Central memory CD4-positive, alpha-beta T cell (primary cell): ENCODE data around the gene CLEC20A.

Source experiments
- DNase-seq: peaks from one replicate; pipeline ENCODE4 v3.0.0; 2022

The CLEC20A gene

DNA sequence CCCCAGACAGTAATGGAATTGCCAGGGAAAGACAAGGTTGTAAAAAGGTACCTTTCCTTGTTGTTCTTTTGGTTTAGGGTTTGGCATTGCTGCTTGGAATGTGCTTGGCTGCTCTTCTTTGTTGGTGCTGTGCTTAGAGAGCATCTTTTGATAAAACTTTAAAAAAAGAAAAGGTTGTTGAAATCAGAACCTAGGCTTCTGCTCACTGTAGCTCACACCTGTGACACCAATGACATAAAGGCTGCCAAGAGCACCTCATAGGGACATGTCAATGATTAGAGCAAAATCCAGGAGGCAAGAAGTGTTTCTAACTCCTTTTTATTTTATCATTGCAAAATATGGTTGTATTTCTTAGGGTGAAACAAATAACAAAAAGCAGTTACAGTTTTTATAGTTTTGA is 28.9 kb downstream of the CLEC20A start:
- DNase-seq, result no peak

DNA sequence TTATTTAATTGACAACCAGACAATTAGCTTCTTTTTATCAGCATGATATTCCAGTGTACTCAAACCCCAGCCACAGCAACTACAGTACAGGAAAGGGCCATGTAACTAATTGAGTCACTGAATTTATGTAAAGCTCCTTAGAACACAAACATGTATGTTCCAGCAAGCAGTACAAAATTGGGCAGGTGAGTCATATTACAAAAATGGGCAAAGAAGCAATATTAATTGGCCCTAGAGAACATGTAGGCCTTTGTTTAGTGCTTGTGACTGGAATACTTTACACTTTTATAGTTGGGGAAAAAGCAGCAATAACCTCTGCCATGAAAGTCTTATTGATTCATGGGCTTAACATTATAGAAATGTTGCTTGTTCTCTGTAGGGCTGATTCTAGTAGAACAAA is 31.8 kb downstream of the CLEC20A start:
- no peak for DNase-seq

DNA sequence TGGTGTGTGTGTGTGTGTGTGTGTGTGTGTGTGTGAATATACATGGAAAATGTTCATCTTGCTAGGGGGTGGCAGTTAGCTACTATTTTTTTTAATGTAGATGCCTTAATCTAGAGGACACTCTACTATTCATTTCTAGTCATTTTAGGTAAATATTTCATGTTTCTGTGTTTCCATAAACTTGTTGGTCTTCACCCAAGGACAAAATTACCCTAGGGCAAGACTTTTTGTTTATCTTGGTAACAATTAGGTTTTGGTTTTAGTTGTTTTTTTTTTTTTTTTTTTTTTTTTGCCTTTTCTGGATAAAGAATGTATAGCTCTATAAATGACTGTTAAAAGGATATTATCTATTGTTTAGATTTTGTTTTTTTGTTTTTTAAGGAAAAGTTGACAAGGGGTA is 32.2 kb downstream of the CLEC20A start:
- no peak for DNase-seq

- no peak for DNase-seq
These were observed 32.6 kb downstream of the CLEC20A start for GRCh38 chr1:178464141-178464540.

DNA sequence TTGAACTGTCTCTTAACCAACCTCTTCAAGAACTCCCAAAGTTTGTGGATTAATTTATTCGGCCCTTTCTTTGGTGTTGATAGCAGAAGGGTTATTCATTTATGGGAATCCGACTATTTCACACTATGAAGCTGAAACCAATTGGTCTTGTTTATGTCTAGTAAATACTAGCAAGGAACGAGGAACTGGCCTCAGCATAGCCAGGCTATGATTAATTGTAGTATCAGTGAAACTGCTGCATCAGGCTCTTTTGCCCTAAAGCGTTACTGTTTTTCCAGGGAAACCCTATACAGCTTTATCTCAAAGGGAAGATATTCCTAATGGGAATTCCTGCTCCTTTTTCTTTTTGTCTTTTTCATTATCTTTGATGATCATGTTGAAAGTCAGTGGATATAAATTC is 35.1 kb downstream of the CLEC20A start:
- no peak for DNase-seq

DNA sequence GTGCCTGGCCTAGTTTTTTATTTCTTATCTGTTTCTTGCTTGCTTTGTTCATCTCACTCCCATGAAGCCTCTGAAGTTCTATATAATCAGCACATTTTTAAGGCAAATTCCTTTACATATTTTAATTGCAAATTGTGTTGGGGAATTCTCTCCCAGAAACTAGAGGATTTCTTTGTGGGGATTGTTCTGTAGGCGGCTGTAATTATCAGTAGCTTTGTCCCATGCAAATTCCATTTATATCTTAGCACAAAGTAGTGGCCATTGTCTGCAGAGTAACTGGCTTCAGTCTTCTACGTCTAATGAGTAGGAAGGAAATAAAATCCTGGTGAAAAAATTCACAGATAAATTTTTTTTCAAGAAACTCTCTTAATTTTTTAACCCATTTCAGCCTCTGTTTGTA is 35.7 kb downstream of the CLEC20A start:
- no peak for DNase-seq

GRCh38 chr1:178458203-178458602 is 38.6 kb downstream of the CLEC20A start:
- no peak for DNase-seq

GRCh38 chr1:178457651-178458050 is 39.1 kb downstream of the CLEC20A start:
- DNase-seq, result no peak

DNA sequence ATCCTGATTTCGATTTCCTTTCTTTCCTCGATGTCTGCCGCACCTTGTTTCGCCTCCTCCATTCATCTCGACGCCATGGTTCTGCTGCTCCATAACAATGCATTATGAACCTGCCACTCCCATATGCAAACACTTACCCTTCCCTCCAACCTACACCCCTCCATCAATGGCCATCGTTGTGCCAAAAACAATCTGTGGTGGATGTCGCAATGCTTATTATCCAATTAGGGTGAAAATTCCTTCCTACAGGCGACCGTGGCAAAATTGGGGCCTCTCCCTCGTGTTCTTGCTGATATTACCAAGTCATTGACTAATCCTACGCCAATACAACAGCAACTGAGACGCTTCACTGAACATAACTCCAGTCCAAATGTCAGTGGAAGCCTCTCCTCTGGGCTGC is 40.3 kb downstream of the CLEC20A start:
- no peak for DNase-seq

DNA sequence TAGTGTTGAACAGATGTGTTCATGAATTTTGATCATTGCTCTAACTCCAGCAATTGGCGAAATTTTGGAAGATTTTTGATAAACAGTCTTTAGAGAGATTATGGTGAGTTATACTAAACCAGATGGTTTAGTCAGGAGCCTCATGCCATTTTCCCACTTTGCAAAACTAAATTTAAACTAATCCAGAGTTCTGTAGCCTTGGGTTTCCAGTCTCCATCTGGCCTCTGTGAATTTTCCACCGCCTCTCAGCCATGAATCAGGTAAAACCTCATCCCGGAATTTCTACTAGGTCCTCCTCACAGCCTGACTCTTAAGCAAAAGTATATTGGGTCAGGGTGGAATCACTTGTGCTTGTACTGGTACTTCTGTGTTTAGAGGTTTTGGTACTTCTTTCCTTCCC is 44.8 kb downstream of the CLEC20A start:
- no peak for DNase-seq

DNA sequence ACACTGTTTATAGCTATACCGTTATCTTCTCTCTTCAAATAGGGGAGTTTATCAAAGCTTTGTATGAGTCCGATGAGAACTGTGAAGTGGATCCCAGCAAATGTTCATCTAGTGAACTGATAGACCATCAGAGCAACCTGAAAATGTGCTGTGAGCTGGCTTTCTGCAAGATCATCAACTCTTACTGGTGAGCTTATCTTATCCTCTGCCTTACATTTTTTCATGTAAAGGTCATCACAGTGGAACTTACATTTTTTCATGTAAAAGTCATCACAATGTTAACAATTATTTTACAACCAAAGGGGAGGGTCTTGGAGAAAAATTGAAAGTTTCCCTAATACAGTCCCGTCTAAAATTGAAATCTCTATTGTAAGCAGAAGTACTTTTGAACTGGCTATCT is 45.2 kb downstream of the CLEC20A start:
- DNase-seq, result no peak

- DNase-seq, result no peak
These were observed 45.9 kb downstream of the CLEC20A start for GRCh38 chr1:178450871-178451270.

DNA sequence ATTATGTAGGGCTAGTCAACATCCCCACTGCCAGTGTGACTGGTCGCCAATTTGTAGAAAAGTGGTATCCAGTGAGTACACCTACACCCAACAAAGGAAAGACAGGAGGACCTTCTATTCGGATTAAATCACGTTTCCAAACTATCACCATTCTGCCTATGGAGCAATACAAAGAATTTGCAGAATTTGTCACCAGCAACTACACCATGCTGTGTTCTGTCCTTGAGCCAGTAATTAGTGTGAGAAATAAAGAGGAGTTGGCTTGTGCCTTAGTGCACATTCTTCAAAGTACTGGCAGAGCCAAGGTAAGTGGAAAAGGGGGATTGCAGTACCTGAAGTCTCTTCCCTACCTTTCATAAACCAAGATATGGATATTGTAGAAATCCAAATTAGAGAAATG is 53.8 kb downstream of the CLEC20A start:
- no peak for DNase-seq

DNA sequence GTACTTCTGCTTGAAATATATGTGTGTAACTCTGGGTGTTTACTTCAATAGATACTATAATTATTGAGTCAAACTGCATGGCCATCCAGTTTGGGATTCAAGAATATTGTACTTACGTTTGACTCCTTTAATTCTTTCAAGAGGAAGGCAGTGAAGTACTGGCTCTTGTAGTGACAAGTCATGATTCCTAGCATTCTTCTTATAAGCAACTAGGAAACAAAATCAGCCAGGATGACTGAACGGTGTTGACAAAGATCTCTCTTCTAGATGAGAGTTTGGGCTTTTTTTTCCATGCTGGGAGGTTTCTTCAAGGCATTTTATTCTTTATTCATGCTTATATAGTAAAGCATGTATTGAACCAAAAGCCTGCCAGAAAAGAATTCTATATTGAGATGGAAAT is 58.3 kb downstream of the CLEC20A start:
- no peak for DNase-seq

DNA sequence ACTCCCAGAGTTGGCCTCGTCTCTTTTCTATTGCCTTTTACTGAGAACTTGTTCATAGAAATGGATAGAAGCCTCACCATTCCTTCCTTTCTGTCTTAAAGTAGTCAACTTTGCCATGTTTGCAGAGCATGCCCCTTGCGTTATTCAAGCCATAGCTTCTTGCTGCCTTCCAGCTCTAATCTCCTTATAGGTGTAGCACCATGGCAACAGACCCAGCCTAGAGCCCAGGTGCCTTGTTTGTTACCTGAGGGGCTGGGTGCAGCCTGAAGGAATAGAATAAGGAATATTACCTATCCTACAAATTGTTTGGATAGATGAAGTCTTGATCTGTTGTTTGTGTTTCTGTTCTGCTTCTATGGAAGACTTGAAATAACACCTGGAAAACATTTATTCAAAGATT is 59.9 kb downstream of the CLEC20A start:
- no peak for DNase-seq

DNA sequence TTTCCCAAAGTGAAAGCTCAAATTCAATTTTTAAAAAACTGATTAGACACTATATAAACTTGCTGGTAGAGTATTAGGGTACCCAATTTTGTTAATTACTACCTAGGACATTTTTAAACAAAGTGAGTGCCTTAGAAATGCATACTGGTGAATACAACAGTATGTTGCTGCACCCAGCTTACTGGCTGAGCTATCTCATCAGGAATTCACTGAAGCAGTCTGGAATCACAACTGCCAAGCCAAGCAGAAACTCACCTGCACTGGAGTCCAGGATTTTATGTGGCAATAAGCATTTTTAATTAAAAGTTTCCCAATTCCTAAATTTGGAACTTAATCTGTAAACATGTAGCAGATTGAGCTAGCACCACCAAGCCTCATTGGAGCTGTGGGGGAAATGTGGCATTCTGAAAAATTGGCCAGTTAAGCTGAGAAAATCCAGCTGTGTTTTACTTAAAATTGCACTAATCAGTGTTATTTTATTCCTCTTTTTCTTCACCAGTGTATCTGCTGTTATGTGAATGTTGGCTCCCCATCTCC is 61.8 kb downstream of the CLEC20A start:
- DNase-seq, result no peak

DNA sequence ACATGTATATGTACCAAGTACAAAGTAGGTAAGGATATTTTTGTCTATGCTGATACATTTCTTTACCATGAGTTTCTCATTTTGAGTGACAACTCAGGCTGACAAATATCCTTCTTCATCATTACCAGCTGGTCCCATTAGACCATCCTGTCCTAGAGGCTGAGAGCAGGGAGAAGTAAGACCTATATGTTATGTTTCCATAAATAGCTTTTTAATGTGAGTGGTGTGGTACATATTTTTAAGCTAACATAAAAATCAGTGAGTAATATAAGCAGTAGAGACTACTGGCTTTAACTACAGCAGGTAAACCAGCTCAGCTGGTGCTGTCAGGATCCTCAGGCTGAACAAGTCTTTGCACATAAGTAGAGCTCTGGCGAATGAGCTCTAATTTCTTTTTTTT is 62.4 kb downstream of the CLEC20A start:
- no peak for DNase-seq
